ENCODE results near the gene RBM33.
A peak's percentile ranks its signal among the peaks of the same experiment; 100 is the strongest.

The RBM33 gene

DNA sequence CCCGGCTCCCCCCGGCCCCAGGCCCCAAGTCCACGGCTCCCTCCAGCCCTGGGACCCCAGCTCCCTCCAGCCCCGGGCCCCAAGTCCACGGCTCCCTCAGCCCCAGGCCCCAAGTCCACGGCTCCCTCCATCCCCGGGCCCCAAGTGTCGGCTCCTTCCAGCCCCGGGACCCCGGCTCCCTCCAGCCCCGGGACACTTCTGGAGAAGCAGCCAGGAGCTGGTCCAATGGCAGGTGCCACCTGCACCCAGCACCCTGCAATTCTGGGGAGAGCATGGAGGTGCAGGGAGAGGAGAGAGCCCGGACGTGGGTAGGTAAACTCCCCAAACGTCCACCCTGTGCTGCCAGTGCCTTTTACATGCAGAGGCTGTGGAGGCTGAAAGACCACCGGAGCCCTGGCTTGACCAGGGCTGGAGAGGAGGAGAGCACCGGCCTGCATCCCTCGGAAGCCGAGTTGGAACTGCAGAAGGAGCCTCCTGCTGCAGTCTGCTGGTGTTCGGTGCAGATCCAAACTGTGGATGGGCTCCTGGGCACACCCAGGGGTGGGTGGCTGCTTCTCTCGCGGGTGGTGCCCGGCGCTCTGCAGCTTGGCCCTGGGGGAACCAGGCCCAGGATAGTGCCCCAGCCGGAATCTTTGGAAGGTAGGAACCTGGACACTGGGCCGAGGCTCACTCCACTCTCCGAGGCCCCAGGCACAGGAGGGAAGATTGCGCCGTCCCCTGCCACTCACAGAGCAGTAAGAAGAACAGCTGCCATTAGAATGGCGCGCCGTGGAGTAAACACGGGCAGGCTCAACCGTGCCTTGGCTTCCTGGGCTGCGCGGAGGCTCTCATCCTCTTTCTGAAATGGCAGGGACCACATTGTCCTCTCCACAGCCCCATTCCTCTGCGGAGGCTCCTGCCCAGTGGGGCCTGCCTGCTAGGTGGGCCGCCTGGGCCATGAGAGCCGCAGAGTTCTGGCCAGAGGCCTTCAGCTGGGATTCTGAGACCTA lies 153.1 kb downstream of the RBM33 start:
- no peak for DNase-seq

DNA sequence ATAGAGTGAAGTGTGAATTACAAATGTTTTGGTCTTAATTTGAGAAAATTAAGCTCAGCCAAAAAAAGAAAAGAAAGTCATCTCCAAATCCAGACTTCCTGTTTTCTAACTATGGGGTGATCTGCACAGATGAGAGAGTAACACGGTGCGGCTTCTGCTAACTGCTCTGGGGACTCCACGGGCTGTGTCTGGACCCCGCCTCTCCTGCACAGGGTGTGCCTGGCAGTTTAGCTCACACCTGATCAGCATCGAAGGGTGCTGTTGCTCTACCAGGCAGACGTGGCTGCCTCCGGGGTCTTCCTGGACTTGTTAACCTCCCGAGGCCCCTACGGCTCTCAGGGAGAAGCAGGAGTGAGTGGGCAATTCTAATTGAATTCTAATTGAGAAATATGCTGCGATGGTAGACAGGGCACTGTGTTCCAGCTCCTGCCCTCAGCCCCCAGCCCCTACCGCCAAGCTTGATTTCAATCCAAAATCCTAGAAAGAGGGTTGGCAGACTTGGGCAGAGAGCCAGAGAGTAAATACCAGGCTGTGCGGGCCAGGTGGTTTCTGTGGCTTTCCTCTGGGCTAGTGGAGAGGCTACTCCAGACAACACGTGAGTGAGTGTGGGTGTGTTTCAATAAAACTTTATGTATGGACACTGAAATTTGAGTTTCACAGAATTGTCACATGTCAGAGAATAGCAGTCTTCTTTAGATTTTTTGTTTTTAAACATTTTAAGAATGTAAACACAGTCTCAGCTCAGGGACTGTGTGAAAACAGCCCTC lies 154.4 kb downstream of the RBM33 start:
- peak in 2 of 4 experiments; percentile 27 to 30 for DNase-seq

GRCh38 chr7:155799514-155799913 lies 155.1 kb downstream of the RBM33 start:
- DNase-seq, result peak in 2 of 4 experiments; percentile 13 to 16

DNA sequence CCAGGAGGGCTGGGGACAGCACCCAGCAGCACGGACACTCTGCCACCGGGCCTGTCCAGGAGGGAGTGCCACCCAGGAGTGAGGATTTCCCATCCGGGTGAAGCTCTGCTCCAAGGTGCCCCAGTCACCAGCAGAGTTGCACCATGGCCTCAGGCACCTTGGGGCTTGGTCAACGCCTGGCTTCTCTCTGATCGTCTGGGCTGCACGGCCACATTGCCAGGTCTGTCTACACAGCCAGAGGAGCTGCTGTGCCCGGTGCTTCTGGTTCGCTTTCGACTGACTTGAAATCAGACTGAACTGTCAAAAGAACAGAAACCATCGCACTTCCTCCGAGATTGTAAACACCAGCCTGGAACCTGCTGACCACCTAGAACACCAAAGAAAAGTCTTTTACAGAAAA lies 155.8 kb downstream of the RBM33 start:
- DNase-seq, result no peak

- DNase-seq, result no peak
These were observed 156.3 kb downstream of the RBM33 start for GRCh38 chr7:155800741-155801267.

- no peak for DNase-seq
These were observed 157.8 kb downstream of the RBM33 start for GRCh38 chr7:155802291-155802690.

DNA sequence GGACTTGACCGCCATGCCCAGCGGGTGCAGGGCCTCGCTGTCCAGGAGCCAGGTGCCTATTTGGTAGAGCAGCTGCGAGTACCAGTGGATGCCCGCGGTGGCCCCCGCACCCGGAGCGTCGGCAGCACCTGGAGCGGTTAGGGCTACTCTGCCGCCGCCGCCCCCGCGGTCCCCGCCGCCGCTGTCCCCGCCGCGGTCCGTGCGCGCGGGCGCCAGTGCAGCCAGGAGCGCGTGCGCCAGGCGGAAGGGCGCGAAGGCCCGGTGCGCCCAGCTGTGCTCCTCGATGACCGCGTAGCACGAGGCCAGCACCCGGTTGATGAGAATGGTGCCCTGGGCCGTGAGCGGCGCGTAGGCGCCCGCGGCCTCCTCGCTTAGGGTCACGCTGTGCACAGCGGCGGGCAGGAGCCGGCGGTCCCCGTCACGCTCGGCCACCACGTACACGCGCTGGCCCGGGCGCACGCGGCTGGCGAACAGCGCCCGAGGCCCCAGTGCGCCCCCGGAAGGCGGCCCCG lies 158.5 kb downstream of the RBM33 start:
- DNase-seq, result no peak

- DNase-seq, result peak in 2 of 4 experiments; percentile 30 to 45
These were observed 159.2 kb downstream of the RBM33 start for GRCh38 chr7:155803418-155804376.

DNA sequence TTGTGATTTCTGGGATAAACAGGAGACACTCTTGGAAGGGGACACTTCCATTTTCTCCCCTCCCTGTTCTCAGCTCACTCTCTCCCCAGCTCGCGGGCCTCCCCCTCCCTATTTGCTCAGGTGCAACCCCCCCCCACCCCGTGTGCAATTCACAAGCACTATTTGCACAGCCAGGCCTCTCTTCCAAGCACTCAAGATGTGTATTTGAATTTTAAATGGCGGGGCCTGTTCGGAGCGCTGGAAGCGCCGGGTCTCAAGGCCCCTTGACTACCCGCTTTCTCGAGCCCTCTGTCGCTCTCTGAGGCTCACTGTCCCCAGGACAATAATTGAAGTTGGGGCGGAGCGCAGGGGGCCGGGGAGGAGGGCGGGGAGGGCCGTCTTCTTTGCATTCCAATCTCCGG lies 160.0 kb downstream of the RBM33 start:
- DNase-seq, result no peak

DNA sequence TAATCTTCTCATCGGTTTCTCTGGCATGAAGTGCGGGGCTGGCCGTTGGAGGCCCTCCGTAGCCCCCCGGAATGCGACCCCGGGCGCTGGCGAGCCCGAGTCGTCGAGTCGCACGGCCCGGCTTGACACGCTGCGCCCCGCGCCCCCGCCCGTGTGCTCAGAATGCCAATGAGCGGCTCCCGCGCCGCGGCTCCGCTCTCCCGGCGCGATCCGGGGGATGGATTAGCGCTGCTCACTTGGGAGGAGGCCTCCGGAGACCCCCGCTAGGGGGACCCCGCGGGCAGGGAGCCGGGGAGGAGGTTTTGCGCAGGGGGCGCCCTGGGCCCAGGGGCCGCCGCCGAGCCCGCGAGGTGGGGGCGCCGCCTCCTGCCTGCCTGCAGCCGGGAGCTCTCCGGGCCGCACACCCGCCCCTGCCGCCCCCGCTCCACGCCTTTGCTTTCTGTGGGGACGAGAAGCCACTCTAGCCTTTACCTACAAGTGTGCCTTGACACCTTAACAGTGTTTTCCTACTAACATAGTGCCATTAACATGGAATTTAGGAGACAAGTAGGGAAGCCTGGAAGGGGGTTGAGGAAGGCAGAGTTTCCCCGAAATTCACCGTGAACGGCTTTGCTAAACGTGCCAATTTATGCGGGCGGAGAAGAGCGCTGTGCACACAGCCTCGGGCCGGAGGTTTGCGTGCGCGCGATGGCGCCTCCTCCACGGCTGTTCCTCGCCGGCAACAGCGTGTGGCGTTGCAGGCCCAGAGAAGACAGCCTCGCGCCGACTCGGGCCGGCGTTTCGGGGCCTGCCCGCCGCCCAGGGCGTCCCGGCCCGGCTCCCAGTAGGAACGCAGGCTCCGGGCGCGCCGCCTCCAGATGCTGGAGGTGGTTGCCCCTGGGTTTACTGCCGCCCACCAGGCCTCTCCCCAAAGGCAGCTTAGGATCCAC lies 160.7 kb downstream of the RBM33 start:
- peak; percentile 37 to 82 (median 45) for DNase-seq

DNA sequence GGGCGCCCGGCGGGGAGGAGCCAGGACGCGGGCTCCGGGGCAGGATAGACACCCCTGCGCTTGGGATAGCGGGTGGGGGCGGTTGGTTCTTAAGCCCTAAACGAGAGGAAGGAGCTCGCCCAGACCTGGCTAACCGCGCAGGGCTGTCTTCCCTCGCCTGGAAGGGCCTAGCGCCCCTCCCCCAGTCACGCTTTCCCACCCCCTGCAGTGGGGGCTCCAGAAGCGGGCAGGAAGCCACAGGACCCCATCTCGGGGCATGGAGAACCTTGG lies 161.3 kb downstream of the RBM33 start:
- no peak for DNase-seq

DNA sequence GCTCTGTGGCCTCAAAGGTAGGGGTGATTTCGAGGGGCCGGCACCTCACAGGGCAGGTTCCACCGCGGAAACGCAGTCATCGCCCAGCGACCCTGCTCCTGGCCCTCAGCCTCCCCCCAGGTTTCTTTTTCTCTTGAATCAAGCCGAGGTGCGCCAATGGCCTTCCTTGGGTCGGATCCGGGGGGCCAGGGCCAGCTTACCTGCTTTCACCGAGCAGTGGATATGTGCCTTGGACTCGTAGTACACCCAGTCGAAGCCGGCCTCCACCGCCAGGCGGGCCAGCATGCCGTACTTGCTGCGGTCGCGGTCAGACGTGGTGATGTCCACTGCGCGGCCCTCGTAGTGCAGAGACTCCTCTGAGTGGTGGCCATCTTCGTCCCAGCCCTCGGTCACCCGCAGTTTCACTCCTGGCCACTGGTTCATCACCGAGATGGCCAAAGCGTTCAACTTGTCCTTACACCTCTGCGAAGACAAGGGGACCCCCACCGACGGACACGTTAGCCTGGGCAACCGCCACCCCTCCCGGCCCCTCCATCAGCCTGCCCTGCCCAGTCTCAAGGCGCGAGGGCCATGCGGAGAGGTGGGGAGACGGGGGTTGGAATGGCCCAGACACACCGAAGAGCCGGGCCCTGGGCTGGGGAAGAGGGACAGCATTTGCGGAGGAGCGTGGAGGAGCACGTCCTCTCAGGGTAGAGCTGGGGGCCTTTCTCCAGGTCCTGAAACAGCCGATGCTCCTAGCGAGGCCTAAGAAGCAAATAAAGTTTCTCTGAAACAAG lies 161.8 kb downstream of the RBM33 start:
- DNase-seq, result no peak

- no peak for DNase-seq
These were observed 162.7 kb downstream of the RBM33 start for GRCh38 chr7:155807065-155807671.

- DNase-seq, result no peak
These were observed 163.5 kb downstream of the RBM33 start for GRCh38 chr7:155807789-155808548.

DNA sequence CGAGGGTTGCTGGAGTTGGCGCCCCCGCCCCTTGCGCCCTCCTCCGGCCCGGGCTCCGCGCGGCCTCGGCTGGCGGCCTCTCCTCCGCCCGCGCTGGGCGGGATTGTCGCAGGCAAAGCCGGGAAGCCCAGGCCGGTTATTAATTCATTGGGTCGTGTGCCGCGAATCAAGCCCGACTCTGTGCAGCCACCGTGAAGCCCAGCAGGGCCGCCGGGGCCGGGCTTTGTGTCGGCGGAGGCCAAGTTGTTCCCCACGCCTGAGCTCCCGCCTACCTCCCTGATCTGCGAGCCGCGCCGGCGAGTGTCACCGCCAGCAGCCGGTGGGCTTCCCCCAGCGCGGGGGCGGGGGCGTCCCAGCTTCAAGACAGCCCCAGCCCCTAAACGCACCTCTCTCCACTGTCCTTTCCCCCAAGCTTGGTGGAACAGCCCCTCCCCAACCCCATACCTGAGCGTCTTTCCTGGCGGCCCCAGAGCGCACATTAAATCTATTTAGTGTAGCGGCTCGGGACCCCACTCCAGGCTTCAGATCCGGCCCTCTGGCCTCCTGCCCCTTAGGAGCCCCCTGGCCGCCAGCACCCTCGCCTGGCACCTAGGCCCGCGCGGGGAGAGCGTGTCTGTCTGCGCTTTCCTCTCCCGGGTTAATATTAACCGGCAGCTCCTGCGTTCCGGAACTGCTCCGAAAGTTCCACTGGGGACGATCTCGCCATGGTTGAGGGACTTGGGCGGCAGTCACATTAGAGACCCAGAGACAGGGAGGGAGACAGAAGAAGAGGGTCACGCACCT lies 164.3 kb downstream of the RBM33 start:
- DNase-seq, result no peak

DNA sequence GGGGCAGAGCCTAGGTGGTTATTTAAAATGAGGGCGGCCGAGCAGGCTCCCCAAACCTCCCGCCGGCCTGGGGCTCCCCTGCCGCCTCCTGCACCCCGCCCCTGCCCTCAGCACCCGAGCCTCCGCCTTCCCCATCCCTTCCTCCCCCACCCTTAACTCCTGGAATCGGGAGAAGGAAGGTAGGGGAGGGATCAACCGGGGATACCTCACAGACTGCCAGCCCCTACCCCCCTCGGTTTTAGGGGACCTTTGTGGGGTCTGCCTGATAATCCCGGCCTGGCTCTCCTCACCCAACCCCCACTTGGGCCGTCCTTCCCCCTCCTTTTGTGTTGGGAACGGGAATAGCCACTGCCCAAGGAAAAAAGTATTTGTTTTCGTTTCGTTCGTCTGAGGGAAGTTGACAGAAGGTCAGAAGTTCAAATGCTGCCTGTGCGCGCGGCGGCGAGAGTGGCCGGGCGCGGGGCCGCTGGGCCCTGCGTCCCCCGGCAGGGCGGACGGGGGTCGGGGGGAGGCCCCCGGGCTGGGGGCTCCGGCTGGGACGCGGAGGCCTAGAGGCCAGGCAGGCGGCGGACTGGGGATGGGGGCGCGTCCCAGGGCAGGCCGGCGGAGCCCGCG lies 165.0 kb downstream of the RBM33 start:
- DNase-seq, result no peak

GRCh38 chr7:155809947-155810769 lies 165.7 kb downstream of the RBM33 start:
- DNase-seq, result no peak
